GM12878 (cell line): ENCODE data around the gene RAD9A. TPM values are rescaled to one million over a fixed set of nuclear protein-coding genes. Genes with fewer than 3 reads are reported as not detected.

ENCODE experiments used
- ATAC-seq: fragments of 200-7000 bp; cut with Tn5 transposase; 3 replicates; pipeline ENCODE4 v1.9.1; 2020; ENCODE audit warnings: mild to moderate bottlenecking, moderate library complexity
- BruUV-seq: library from RNA; stranded (reverse); fragments of 400-500 nt; replicated peaks from 2 replicates; lab custom pipeline; 2021; lab: Mats Ljungman, UMichigan
- CTCF ChIA-PET: fragments of 300-600 bp; sonication (Branson Sonifier 250); formaldehyde crosslinking; extraction: SDS; loops from one replicate; lab custom pipeline; 2021; ENCODE audit warnings: inconsistent platforms; lab: Yijun Ruan, JAX
- POLR2A ChIA-PET: fragments of 350-600 bp; formaldehyde crosslinking; extraction: SDS; loops from one replicate; lab custom pipeline; 2021; ENCODE audit warnings: inconsistent platforms; lab: Charles Lee
- RAD21 ChIA-PET: fragments of 300-600 bp; sonication (Branson Sonifier 250); formaldehyde crosslinking; loops from one replicate; lab custom pipeline; 2023; ENCODE audit warnings: antibody characterized with exemption; ENCODE audit not compliant: unreplicated experiment; lab: Charles Lee
- SMC1A ChIA-PET: fragments of 300-600 bp; sonication (Branson Sonifier 250); formaldehyde crosslinking; loops from one replicate; lab custom pipeline; 2023; ENCODE audit not compliant: unreplicated experiment, uncharacterized antibody; lab: Charles Lee
- DNase-seq: peaks from one replicate; pipeline ENCODE4 v3.0.0-alpha.2; 2011; ENCODE audit warnings: low read depth, low spot score
- FAIRE-seq: peaks from 3 replicates; lab custom pipeline; 2011; peaks lifted over from hg19 to GRCh38; lab: Jason Lieb, UNC
- H2AFZ ChIP-seq: 2 replicates; pipeline ENCODE4 v1.6.0; 2011; ENCODE audit warnings: low read depth, low read length, control low read depth; ENCODE audit not compliant: control insufficient read depth
- H3K27ac ChIP-seq: 2 replicates; pipeline ENCODE4 v1.5.1; 2011; ENCODE audit warnings: control low read depth; ENCODE audit not compliant: control insufficient read depth, insufficient read depth
- H3K27me3 ChIP-seq, 2 experiments: replicated peaks in 1 of 2; 2 replicates each; pipeline versions ENCODE4 v1.6.0 to v1.6.1; 2011; ENCODE audit warnings: low read length in 1 of 2; ENCODE audit not compliant: control insufficient read depth in 2 of 2, insufficient read depth in 2 of 2
- H3K36me3 ChIP-seq, 2 experiments: 2 replicates each; pipeline ENCODE4 v1.5.1; 2011; ENCODE audit warnings: low read length in 1 of 2; ENCODE audit not compliant: control insufficient read depth in 2 of 2, insufficient read depth in 2 of 2
- H3K4me1 ChIP-seq: 2 replicates; pipeline ENCODE4 v1.6.1; 2011; ENCODE audit warnings: mild to moderate bottlenecking, low read length, moderate library complexity, mixed read lengths; ENCODE audit not compliant: control insufficient read depth, insufficient read depth
- H3K4me2 ChIP-seq: 2 replicates; pipeline ENCODE4 v1.6.0; 2011; ENCODE audit warnings: control low read depth; ENCODE audit not compliant: control insufficient read depth, insufficient read depth
- H3K4me3 ChIP-seq: fragments of 200-600 bp; sonication (generic); 2 replicates; pipeline ENCODE4 v1.5.1; 2016
- H3K79me2 ChIP-seq: 2 replicates; pipeline ENCODE4 v1.6.0; 2011; ENCODE audit warnings: low read length; ENCODE audit not compliant: control insufficient read depth, insufficient read depth
- H3K9ac ChIP-seq: 2 replicates; pipeline ENCODE4 v1.8.0; 2011; ENCODE audit warnings: low read length, control low read depth, mixed read lengths; ENCODE audit not compliant: control insufficient read depth, insufficient read depth
- H3K9me3 ChIP-seq: replicated peaks from 3 replicates; pipeline ENCODE4 v1.5.1; 2011; ENCODE audit warnings: mild to moderate bottlenecking, low read length; ENCODE audit not compliant: control insufficient read depth, insufficient read depth
- H4K20me1 ChIP-seq: 2 replicates; pipeline ENCODE4 v1.6.0; 2011; ENCODE audit not compliant: control insufficient read depth, insufficient read depth
- BACH1 ChIP-seq: fragments of 450-650 bp; IDR thresholded peaks from 2 replicates; pipeline ENCODE4 v1.6.1; 2017; ENCODE audit warnings: mild to moderate bottlenecking, borderline replicate concordance
- CHD4 ChIP-seq: fragments of 200-600 bp; sonication (generic); IDR thresholded peaks from 2 replicates; pipeline ENCODE4 v1.6.1; 2016; ENCODE audit warnings: mild to moderate bottlenecking
- FOS ChIP-seq: IDR thresholded peaks from 3 replicates; pipeline ENCODE4 v1.6.1; 2011; ENCODE audit warnings: borderline replicate concordance; ENCODE audit not compliant: insufficient read length; ENCODE audit errors: extremely low read depth
- HDAC2 ChIP-seq: fragments of 200-600 bp; sonication (generic); IDR thresholded peaks from 2 replicates; pipeline ENCODE4 v1.6.1; 2017
- JUND ChIP-seq: IDR thresholded peaks from 2 replicates; pipeline ENCODE4 v1.6.1; 2012; ENCODE audit warnings: low read depth, mild to moderate bottlenecking, low read length, improper control_type of control experiment, moderate library complexity
- NFIC ChIP-seq: IDR thresholded peaks from 2 replicates; pipeline ENCODE4 v1.6.1; 2012; ENCODE audit warnings: low read depth, mild to moderate bottlenecking, inconsistent platforms, low read length, moderate library complexity
- POLR2A ChIP-seq: IDR thresholded peaks from 2 replicates; pipeline ENCODE4 v1.6.1; 2011; ENCODE audit warnings: low read depth, mild to moderate bottlenecking, low read length
- POLR2AphosphoS5 ChIP-seq: IDR thresholded peaks from 2 replicates; pipeline ENCODE4 v1.6.1; 2011; ENCODE audit warnings: mild to moderate bottlenecking, low read length, inconsistent platforms
- RFX5 ChIP-seq: IDR thresholded peaks from 2 replicates; pipeline ENCODE4 v1.6.1; 2011; ENCODE audit warnings: low read depth, low read length, improper control_type of control experiment
- ZNF207 ChIP-seq: fragments of 450-650 bp; IDR thresholded peaks from 2 replicates; pipeline ENCODE4 v1.6.1; 2014; ENCODE audit warnings: antibody characterized with exemption, mild to moderate bottlenecking, borderline replicate concordance
- ZNF622 ChIP-seq: fragments of 450-650 bp; IDR thresholded peaks from 2 replicates; pipeline ENCODE4 v1.6.1; 2017; ENCODE audit warnings: mild to moderate bottlenecking, inconsistent platforms
- WGBS: methylation state at CpG from one replicate; pipeline ENCODE4 v1.1.6; 2016; ENCODE audit warnings: low lambda C conversion rate; ENCODE audit not compliant: insufficient replicate concordance, insufficient coverage; ENCODE audit errors: missing lambda C conversion rate; 5-methylcytosine and 5-hydroxymethylcytosine counted together
- in situ Hi-C: fragments of 300-500 bp; cut with MboI; formaldehyde crosslinking; loops from 9 replicates; pipeline ENCODE4 v1.14.3; 2018; ENCODE audit warnings: mixed read lengths
- intact Hi-C: fragments of 100-400 bp; cut with micrococcal nuclease; formaldehyde crosslinking; loops from one replicate; pipeline ENCODE4 v1.14.2; 2022; ENCODE audit not compliant: unreplicated experiment
- polyA plus RNA-seq, 11 experiments: library from polyadenylated mRNA; depleted of rRNA in 4 of 11; unstranded in 6 of 11; stranded (reverse) in 5 of 11; fragments of >200 nt; fragmentation: Nextera tagmentation in 4 of 11; fragmentation: Illumina TruSeq in 1 of 11; extraction: Ambion mirVana in 4 of 11; extraction: Trizol in 1 of 11; gene quantifications; 1 replicate in 1 of 11; 2 replicates in 10 of 11; pipeline versions ENCODE4 v1.2.1 to v1.2.3, GENCODE V29; 2011 to 2016; ENCODE audit warnings: inconsistent platforms in 2 of 11, missing spikeins in 2 of 11, low read depth in 1 of 11
- total RNA-seq, 4 experiments: library from RNA; depleted of rRNA in 3 of 4; stranded (reverse); fragments of >200 nt in 3 of 4; fragmentation: Illumina TruSeq in 1 of 4; extraction: Trizol in 1 of 4; gene quantifications; 2 replicates each; pipeline versions ENCODE4 v1.2.1 to v1.2.3, GENCODE V29; 2013 to 2021
- TF ChIP-seq, protein P1 (sequence below): fragments of 450-650 bp; IDR thresholded peaks from 2 replicates; pipeline ENCODE4 v1.6.1; 2017; ENCODE audit warnings: mild to moderate bottlenecking, low read depth, inconsistent platforms; ENCODE audit not compliant: poor library complexity, severe bottlenecking
- TF ChIP-seq, protein P2 (sequence below): IDR thresholded peaks from 2 replicates; pipeline ENCODE4 v1.6.1; 2012; ENCODE audit warnings: low read length, inconsistent platforms
- TF ChIP-seq, protein P3 (sequence below): IDR thresholded peaks from 2 replicates; pipeline ENCODE4 v1.6.1; 2012; ENCODE audit warnings: low read depth, low read length, improper control_type of control experiment
- TF ChIP-seq, protein P4 (sequence below): IDR thresholded peaks from 2 replicates; pipeline ENCODE4 v1.6.1; 2011; ENCODE audit warnings: low read depth, mild to moderate bottlenecking, low read length, moderate library complexity, borderline replicate concordance; ENCODE audit errors: extremely low read depth
- TF ChIP-seq, protein P5 (sequence below): IDR thresholded peaks from 2 replicates; pipeline ENCODE4 v1.6.1; 2012; ENCODE audit warnings: low read depth, low read length, improper control_type of control experiment

The RAD9A gene
- total and polyA plus RNA-seq, 10 of the 15 experiments (the other 5 are each of a cell fraction or from before 2014, with no cell fraction given), result 1.1 to 36.2 (median 19.8) TPM

DNA sequence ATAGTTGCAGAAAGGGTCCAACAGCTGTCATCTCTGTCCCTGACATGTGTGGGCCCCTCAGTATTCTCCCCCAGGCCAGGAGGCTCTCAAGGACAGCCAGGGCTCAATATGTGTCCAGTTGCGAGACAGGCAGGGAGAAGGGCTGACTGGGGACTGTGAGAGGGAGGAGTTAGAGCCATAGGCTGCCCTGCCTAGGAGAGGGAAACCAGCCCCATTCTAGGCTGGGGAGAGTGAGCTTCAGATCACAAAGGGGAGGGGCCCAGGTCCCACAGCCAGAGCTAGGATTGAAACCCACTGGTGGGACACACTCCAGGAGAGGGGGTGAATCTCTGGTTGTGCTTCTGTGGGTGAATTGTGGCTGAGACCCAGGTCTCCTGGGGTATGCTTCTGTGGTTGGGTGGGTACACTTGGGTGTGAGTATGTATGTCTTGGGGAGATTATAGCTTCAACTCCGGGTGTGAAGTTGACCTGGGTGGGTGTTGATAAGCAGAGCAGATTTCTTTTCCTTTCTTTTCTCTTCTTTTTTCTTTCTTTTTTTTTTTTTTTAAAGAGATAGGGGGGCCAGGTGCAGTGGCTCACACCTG is 21.6 kb downstream of the RAD9A start:
- H3K4me3 ChIP-seq, result no peak overlapping the region
- no peak overlapping the region for H3K4me2 ChIP-seq
- no peaks in the 10 kb centered on the region for H4K20me1 ChIP-seq
- no peak for DNase-seq
- 50% methylated on average over 2 of the region's 2 CpGs for WGBS
- H3K79me2 ChIP-seq, result peaks cover 3% of the 10 kb centered on the region
- intact Hi-C loops, result no loop called here
- no peak for FAIRE-seq
- H3K36me3 ChIP-seq, result no peaks in the 10 kb centered on the region
- H3K27ac ChIP-seq, result no peak overlapping the region
- H2AFZ ChIP-seq, result no peak overlapping the region
- TF ChIP-seq BACH1, result no peak
- no peak for TF ChIP-seq ZNF207
- TF ChIP-seq, protein P1, sequence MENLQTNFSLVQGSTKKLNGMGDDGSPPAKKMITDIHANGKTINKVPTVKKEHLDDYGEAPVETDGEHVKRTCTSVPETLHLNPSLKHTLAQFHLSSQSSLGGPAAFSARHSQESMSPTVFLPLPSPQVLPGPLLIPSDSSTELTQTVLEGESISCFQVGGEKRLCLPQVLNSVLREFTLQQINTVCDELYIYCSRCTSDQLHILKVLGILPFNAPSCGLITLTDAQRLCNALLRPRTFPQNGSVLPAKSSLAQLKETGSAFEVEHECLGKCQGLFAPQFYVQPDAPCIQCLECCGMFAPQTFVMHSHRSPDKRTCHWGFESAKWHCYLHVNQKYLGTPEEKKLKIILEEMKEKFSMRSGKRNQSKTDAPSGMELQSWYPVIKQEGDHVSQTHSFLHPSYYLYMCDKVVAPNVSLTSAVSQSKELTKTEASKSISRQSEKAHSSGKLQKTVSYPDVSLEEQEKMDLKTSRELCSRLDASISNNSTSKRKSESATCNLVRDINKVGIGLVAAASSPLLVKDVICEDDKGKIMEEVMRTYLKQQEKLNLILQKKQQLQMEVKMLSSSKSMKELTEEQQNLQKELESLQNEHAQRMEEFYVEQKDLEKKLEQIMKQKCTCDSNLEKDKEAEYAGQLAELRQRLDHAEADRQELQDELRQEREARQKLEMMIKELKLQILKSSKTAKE, result no peak
- TF ChIP-seq ZNF622, result no peak
- TF ChIP-seq FOS, result no peak
- TF ChIP-seq CHD4, result no peak
- TF ChIP-seq POLR2AphosphoS5, result no peak
- TF ChIP-seq, protein P2, sequence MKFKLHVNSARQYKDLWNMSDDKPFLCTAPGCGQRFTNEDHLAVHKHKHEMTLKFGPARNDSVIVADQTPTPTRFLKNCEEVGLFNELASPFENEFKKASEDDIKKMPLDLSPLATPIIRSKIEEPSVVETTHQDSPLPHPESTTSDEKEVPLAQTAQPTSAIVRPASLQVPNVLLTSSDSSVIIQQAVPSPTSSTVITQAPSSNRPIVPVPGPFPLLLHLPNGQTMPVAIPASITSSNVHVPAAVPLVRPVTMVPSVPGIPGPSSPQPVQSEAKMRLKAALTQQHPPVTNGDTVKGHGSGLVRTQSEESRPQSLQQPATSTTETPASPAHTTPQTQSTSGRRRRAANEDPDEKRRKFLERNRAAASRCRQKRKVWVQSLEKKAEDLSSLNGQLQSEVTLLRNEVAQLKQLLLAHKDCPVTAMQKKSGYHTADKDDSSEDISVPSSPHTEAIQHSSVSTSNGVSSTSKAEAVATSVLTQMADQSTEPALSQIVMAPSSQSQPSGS, result no peak
- TF ChIP-seq RFX5, result no peak
- TF ChIP-seq, protein P3, sequence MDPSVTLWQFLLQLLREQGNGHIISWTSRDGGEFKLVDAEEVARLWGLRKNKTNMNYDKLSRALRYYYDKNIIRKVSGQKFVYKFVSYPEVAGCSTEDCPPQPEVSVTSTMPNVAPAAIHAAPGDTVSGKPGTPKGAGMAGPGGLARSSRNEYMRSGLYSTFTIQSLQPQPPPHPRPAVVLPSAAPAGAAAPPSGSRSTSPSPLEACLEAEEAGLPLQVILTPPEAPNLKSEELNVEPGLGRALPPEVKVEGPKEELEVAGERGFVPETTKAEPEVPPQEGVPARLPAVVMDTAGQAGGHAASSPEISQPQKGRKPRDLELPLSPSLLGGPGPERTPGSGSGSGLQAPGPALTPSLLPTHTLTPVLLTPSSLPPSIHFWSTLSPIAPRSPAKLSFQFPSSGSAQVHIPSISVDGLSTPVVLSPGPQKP, result no peak
- TF ChIP-seq, protein P4, sequence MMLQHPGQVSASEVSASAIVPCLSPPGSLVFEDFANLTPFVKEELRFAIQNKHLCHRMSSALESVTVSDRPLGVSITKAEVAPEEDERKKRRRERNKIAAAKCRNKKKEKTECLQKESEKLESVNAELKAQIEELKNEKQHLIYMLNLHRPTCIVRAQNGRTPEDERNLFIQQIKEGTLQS, result no peak
- TF ChIP-seq JUND, result no peak
- TF ChIP-seq POLR2A, result no peak
- TF ChIP-seq HDAC2, result no peak
- TF ChIP-seq, protein P5, sequence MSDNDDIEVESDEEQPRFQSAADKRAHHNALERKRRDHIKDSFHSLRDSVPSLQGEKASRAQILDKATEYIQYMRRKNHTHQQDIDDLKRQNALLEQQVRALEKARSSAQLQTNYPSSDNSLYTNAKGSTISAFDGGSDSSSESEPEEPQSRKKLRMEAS, result no peak
- no peak for TF ChIP-seq NFIC
- TF ChIP-seq, all 136 proteins: peak for 0
- in situ Hi-C loops, result no loop called here
- no peak overlapping the region for H3K9ac ChIP-seq
- H3K4me1 ChIP-seq, result peaks cover 27% of the 10 kb centered on the region
- no peaks in the 10 kb centered on the region for H3K9me3 ChIP-seq
- peaks cover 0 to 5% of the 10 kb centered on the region in 2 experiments; a peak in 3 of 4 replicates for H3K27me3 ChIP-seq
- BruUV-seq, result no TSS peak
- CTCF ChIA-PET, result interaction anchor here (1.0 to 2.4 kb wide), 4 partner anchors 9 to 43 kb away, joined by 3 to 12 read pairs (median 4); partner anchors contain the start of genes PPP1CA, PTPRCAP and TBC1D10C
- POLR2A ChIA-PET, result interaction anchor here (0.6 to 2.8 kb wide), 6 partner anchors 9 to 35 kb away, joined by 3 to 16 read pairs (median 10); partner anchors contain the start of genes PPP1CA, RAD9A, RPS6KB2 and TBC1D10C
- SMC1A ChIA-PET, result interaction anchor here (1.2 to 1.6 kb wide), 4 partner anchors 10 to 143 kb away, joined by 3 to 6 read pairs (median 4); partner anchors contain the start of genes PPP1CA, RAD9A and TBC1D10C
- RAD21 ChIA-PET, result interaction anchor here (0.7 to 3.0 kb wide), 3 partner anchors 12 to 148 kb away, joined by 3 to 12 read pairs (median 3); partner anchors contain the start of gene PPP1CA
- no peak for ATAC-seq
